NOMO-1 treated with dmso at 0.1 percent for 144 hours (cell line): ENCODE results near the gene PKNOX1.
"Not testable (repeated sequence)": the region's sequence is repeated elsewhere in the genome, so short reads cannot be mapped to it uniquely, and the experiment has no call there.

Experiments
- DNase-seq: peaks from one replicate; lab custom pipeline; 2025; ENCODE audit not compliant: unreplicated experiment; lab: John Stamatoyannopoulos, UW

Gene PKNOX1

DNA sequence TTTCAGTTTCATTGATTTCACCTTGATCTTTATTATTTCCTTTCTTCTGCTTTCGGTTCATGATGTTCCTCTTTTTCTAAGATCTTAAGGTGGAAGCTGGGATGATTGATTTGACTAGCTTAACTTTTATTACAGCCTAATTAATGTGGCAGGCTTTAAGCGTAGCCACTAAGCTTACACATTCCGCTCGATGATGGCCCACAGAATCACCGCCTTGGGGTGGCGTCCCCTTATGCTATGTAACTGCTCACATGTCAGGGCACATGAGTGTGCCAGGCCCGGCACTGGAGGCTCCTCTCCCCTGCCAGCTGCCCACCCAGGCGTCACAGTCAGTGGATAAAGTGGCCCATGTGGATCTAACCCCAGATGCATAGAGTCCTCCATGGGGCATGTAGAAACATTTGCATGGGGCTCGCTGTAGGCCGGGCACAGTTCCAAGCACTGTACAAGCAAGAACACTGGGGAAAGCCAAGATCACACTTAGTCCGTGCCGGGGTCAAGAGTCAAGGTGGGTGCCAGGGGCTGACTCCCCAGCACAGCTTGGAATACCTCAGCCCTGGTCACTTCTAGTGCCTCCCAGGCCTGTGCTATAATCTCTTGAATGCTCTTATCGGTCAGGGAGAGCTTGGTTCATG is 41.7 kb downstream of the PKNOX1 start:
- peak; percentile 42 for DNase-seq

DNA sequence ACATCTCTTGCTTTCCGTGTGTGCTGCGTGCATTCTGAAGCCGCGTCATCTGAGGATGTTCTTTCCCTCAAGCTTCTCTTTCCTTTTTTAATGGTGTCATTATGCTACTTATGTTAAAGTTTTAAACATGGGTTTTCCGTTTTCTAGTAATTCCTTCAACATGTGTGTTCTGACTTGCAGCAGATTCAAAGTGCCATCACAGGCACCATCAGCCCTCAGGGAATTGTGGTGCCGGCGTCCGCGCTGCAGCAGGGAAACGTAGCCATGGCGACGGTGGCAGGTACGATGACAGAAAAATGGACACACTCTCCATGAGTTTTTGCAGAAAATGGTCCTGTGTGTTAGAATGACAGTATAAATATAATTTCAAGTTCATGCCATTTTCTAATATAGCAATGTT is 42.4 kb downstream of the PKNOX1 start:
- no peak for DNase-seq

DNA sequence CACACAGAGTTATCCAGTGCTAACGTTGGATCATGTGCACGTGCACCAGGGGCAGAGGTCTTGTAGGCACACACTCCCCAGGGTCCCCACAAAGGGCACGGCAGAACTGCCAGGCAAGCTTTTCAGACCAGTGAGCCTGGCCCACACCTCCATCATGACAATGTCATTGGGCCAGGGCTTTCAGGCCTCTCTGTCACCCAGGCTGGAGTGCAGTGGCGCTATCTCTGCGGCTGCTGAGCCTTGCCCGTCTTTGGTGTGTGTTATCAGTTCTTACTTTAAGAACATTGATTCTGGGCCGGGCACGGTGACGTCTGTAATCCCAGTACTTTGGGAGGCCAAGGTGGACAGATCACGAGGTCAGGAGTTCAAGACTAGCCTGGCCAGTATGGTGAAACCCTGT is 44.2 kb downstream of the PKNOX1 start:
- no peak for DNase-seq

DNA sequence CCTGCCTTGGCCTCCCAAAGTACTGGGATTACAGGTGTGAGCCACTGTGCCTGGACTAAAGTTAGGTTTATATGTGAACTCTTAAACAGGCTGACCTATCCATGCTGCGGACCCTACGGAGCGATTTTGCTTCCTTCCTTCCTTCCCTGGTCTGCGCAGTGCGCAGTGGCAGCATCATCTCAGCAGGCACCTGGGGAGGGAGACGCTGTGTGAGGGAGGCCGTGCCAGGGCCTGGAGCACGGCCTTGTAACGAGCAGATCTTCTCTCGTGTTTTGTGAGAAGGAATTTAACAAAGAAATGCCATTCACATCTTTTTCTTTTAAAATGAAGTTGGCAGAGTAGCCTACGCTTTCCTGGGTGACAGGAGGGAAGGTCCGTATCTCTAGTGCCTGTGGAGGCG is 45.8 kb downstream of the PKNOX1 start:
- no peak for DNase-seq

DNA sequence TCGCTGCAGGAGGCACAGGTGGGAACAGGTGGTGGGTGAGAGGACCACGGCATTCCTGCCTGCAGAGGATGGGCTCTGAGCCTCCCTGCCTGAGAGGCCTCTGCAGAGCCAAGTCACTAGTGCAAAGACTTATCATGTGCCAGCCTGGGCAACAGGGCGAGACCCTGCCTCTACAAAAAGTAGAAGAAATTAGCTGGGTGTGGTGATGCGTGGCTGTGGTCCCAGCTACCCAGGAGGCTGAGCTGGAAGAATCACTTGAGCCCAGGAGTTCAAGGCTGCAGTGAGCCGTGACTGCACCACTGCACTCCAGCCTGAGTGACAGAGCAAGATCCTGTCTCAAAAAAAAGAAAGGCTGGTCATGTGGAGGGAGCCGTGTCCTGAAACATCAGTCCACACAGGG is 46.4 kb downstream of the PKNOX1 start:
- no peak for DNase-seq

DNA sequence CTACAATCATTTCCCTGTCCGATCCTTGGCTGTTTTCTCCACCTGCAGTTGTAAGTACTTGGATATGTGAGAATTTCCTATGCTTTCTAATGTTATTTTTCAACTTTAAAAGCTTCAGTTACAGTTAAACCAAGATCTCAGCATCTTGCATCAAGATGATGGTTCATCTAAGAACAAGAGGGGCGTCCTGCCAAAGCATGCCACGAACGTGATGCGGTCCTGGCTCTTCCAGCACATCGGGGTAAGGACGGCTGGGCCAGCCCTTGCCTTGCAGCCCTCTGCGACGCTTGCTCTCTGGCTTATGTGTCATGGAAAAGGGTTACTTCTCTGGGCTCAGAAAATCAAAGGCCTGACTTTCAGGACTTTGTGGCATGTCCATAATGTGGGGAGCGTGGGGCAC is 46.8 kb downstream of the PKNOX1 start:
- DNase-seq, result no peak

DNA sequence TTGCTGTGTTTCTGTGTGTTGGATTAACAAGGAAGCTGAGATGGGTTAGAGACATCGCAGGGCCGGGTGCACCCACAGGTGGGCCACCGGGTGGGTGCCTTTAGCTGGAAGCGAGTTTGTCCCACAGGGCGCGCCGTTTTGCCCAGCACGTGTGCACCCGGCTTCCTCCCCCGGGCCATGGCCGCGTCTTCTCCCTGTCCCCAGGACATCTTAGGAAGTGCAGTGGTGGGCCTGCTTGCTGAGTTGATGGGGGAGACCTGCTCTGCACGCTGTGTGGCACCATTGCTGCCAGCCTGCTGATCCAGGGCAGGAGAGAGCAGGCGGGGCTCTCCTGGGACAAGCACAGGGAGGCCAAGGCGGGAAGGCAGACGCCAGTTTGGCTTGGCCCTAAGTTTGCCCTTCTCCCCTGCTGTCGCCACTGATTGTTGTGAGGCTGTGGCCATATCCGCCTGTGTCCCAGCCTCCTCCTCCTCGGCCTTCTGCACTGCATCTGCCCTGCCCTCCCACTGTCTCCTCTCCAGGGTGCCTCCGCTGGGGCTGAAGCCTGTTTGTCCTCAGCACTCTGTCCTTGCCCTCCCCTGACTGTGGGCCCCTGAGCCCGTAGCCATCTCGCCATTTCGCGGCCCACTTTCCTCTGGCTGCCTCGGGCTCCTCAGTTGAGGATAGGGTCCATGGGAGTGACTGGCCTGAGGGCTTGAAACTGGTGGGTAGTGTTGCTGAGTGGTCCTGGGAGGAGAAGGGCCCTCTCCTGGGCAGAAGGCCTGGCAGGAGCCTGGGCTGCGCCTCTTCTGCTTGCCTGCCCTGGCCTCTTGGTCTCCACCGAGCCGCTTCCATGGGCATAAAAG is 47.6 kb downstream of the PKNOX1 start:
- DNase-seq, result no peak

DNA sequence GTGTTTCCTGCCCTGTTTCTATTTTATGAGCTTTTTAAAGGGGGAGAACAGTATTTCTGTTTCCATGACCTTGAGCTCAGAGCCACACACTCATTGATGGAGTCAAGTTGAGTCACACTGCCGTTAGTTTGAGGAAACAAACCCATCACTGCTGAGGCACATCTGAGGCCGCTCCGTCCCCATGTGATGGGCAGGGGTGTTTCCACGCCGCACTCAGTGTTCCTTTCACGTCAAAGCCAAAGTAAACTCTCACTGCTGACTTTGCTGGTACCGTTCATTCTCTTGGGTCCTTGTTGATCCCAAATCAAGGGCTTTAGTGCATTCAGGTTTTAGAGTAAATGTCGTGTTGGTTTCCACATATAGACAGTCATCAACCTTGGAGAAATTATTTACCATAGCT is 48.8 kb downstream of the PKNOX1 start:
- DNase-seq, result no peak

GRCh38 chr21:43024439-43025136 is 50.2 kb downstream of the PKNOX1 start:
- no peak for DNase-seq

- no peak for DNase-seq
These were observed 51.3 kb downstream of the PKNOX1 start for GRCh38 chr21:43025636-43026180.

DNA sequence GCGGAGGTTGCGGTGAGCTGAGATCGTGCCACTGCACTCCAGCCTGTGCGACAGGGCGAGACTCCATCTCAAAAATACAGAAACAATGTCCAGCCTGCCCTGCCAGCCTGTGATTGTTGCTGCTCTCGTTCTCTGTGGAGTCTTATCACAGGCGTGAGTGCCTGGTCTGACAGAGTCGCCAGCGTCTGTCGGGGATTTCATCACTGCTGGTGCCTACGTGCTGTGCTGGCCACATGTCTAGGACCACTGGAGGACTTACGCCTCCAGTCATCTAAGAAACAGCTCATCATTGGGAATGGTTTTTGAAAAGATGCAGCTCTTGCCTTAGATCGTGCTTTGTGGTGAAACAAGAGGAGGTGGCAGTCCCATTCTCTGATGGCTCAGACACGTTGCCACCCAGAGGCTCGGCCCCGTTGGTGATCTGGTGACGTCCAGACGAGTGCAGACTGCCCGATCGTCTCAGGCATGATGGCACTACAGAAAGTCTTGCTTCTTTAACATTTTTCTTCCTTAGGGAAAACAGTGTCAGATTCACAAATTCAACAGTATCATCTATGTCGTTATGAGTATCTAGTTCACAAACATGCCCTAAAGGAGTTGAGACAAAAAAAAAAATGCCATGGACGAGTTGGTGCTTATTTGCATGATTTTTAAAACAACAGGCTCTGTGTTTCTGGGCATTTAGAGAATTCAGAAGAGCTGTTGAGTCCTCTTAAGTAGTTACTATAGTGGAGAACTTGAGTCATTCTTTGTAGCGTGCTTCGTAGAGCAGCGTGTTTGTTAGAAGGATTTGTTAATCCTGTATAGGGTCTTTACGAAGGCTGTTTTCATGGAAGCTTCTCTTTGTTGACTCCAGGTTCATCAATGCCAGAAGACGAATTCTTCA is 53.7 kb downstream of the PKNOX1 start:
- no peak for DNase-seq

DNA sequence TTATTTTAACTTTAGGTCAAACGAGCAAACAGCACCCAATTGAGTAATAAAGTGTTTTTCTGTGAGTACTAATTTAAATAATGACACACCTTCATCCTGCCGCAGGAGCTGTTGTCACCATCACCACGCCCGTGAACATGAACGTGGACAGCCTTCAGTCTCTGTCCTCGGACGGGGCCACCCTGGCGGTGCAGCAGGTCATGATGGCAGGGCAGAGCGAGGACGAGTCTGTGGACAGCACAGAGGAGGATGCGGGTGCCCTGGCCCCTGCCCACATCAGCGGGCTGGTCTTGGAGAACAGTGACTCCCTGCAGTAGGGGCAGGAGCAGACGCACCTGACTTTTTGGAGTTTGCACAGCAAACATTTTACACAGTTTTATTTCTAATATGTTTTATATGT is 55.4 kb downstream of the PKNOX1 start:
- DNase-seq, result no peak

GRCh38 chr21:43031121-43031619 is 56.8 kb downstream of the PKNOX1 start:
- DNase-seq, result no peak

- no peak for DNase-seq
These were observed 59.7 kb downstream of the PKNOX1 start for GRCh38 chr21:43034101-43034500.

- DNase-seq, result no peak
These were observed 60.5 kb downstream of the PKNOX1 start for GRCh38 chr21:43034826-43035225.

DNA sequence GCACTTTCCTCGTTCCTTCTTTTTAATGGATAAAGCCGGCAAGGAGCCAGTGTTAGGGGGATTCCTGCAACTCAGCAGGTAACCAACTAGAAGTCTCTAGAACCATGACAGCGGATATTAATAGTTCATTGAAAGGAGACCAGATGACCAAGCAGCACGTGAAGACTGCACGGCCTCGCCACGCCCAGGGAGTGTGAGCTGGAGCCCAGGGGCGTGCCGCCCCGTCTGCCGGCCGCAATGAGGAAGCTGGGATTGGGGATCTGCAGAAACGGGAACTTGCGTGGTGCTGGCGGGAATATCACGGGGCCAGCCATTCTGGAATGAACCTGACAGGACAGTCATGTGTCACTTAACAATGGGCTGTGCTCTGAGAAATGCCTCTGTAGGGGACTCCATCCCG is 62.5 kb downstream of the PKNOX1 start:
- DNase-seq, result not testable (repeated sequence)

DNA sequence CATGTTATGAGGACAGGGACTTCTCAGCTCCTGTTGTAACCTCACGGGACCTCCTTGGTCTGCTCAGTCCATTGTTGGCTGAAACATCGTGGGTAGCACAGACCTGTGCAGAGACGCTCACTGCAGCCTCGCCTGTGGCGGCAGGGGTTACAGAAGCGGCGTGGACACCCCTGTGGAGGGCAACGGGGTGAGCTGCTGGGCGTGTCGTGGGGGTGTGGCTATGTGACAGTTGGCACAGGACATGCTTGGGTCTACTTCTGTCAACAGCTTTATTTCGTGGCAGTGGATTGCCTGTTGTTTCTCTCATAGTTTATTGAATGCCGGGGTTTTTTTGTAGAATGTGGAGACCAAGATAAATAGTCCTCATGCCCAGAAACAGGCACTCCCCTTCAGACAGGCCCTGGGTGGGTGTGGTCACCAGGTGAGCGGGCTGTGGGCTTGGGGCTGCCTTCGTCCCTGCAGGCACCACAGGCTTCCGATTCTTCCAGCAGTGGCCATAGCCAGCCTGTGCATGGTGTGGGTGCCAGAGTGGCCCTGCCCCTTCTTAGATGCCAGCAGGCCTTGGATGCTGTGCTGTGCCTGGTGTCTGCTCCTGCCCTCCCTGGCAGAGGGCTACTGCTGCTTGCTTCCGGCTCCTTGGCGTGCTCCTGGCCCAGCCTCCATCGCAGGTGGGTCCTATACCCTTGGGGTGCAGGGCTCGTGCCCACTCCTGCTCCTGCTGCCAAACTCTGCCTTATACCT is 63.7 kb downstream of the PKNOX1 start:
- not testable (repeated sequence) for DNase-seq

GRCh38 chr21:43038659-43039044 is 64.3 kb downstream of the PKNOX1 start:
- not testable (repeated sequence) for DNase-seq

- not testable (repeated sequence) for DNase-seq
These were observed 67.8 kb downstream of the PKNOX1 start for GRCh38 chr21:43042169-43042568.

GRCh38 chr21:43043291-43043690 is 68.9 kb downstream of the PKNOX1 start:
- DNase-seq, result not testable (repeated sequence)
